Fibroblast of villous mesenchyme (primary cell): ENCODE data around the gene JAM3. TPM values are rescaled to one million over a fixed set of nuclear protein-coding genes. Genes with fewer than 3 reads are reported as not detected.

Source experiments
- DNase-seq: peaks from one replicate; pipeline ENCODE4 v3.0.0-alpha.2; 2010; ENCODE audit warnings: low read depth
- H3K4me3 ChIP-seq: 2 replicates; pipeline ENCODE4 v1.5.1; 2011; ENCODE audit warnings: low read depth, mild to moderate bottlenecking, low read length
- CTCF ChIP-seq: IDR thresholded peaks from 2 replicates; pipeline ENCODE4 v1.5.1; 2012; ENCODE audit warnings: low read depth, mild to moderate bottlenecking, low read length; ENCODE audit not compliant: insufficient read depth
- total RNA-seq: library from RNA; depleted of rRNA; stranded (reverse); fragments of >200 nt; gene quantifications from 2 replicates; pipeline ENCODE4 v1.2.3, GENCODE V29; 2012

JAM3 gene
- total RNA-seq, 1 donor, result 48.8 TPM

- TF ChIP-seq CTCF, result no peak
- DNase-seq, result no peak
- H3K4me3 ChIP-seq, result no peak overlapping the region
Observed at GRCh38 chr11:134146598-134146997, 77.7 kb downstream of the JAM3 start.

GRCh38 chr11:134149371-134149770 is 80.5 kb downstream of the JAM3 start:
- TF ChIP-seq CTCF, result no peak
- no peak overlapping the region for H3K4me3 ChIP-seq
- no peak for DNase-seq

GRCh38 chr11:134150195-134150903 is 81.5 kb downstream of the JAM3 start:
- H3K4me3 ChIP-seq, result no peak overlapping the region
- DNase-seq, result no peak
- TF ChIP-seq CTCF, result no peak

GRCh38 chr11:134151083-134151747 is 82.3 kb downstream of the JAM3 start:
- no peak for TF ChIP-seq CTCF
- no peak for DNase-seq
- H3K4me3 ChIP-seq, result no peak overlapping the region

GRCh38 chr11:134152696-134153095 is 83.8 kb downstream of the JAM3 start:
- no peak for DNase-seq
- no peak for TF ChIP-seq CTCF
- no peak overlapping the region for H3K4me3 ChIP-seq

GRCh38 chr11:134153147-134153905 is 84.5 kb downstream of the JAM3 start:
- no peak for TF ChIP-seq CTCF
- no peak overlapping the region for H3K4me3 ChIP-seq
- DNase-seq, result no peak
